Measurements from ENCODE around the gene CDCA8. TPM values are rescaled to one million over a fixed set of nuclear protein-coding genes. Genes with fewer than 3 reads are reported as not detected.

The CDCA8 gene
- total and polyA plus RNA-seq, 2 experiments from 2014 or later, result 31.6 to 37.9 TPM

GRCh38 chr1:37662031-37662755 is 30.1 kb upstream of the CDCA8 start:
- DNase-seq (ENCODE audit: low spot score) (no peak), ATAC-seq (no peak)
- no peaks in the 10 kb centered on the region for H3K27me3 ChIP-seq (ENCODE audit: insufficient read depth)
- H3F3A ChIP-seq (replicated peaks; ENCODE audit: low read depth), result no peaks in the 10 kb centered on the region
- H3K9me2 ChIP-seq (ENCODE audit: insufficient read depth), result no peaks in the 10 kb centered on the region
- H3K4me2 ChIP-seq, result no peak overlapping the region
- no peak overlapping the region for H3K27ac ChIP-seq (ENCODE audit: low read depth)
- H3K27me3 Mint-ChIP-seq (ENCODE audit: insufficient read depth, low read depth, poor library complexity), result peaks cover 19% of the 10 kb centered on the region
- peaks cover 12% of the 10 kb centered on the region; the same call in 1 of the 2 replicates for H3K4me1 ChIP-seq (ENCODE audit: insufficient read depth)
- H3K9me3 Mint-ChIP-seq, result no peaks in the 10 kb centered on the region
- peaks cover 30% of the 10 kb centered on the region for H3K4me1 Mint-ChIP-seq
- no peak overlapping the region for H3K27ac Mint-ChIP-seq
- no peak overlapping the region for H3K4me3 Mint-ChIP-seq
- no peaks in the 10 kb centered on the region for H4K20me1 ChIP-seq (replicated peaks; ENCODE audit: insufficient read depth)
- no peaks in the 10 kb centered on the region for H3K36me3 Mint-ChIP-seq (ENCODE audit: low read depth)
- TF ChIP-seq NANOG (IDR thresholded peaks at IDR 0.05; ENCODE audit: borderline replicate concordance) (no peak), EZH2 (IDR thresholded peaks at IDR 0.05; ENCODE audit: low read depth, unreplicated experiment) (no peak)
- TF ChIP-seq, protein P1, sequence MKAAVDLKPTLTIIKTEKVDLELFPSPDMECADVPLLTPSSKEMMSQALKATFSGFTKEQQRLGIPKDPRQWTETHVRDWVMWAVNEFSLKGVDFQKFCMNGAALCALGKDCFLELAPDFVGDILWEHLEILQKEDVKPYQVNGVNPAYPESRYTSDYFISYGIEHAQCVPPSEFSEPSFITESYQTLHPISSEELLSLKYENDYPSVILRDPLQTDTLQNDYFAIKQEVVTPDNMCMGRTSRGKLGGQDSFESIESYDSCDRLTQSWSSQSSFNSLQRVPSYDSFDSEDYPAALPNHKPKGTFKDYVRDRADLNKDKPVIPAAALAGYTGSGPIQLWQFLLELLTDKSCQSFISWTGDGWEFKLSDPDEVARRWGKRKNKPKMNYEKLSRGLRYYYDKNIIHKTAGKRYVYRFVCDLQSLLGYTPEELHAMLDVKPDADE (IDR thresholded peaks at IDR 0.05), result no peak
- H3K4me3 ChIP-seq, result no peak overlapping the region
- peak overlapping the region; percentile 32; the same call in 1 of the 2 replicates for H2AFZ ChIP-seq
- no peaks in the 10 kb centered on the region for H3K79me2 ChIP-seq (replicated peaks; ENCODE audit: insufficient read depth)
- no peaks in the 10 kb centered on the region for H3K36me3 ChIP-seq (ENCODE audit: insufficient read depth)

- H3K4me2 ChIP-seq, result no peak overlapping the region
- no peak overlapping the region for H3K4me3 ChIP-seq
- H3K79me2 ChIP-seq (replicated peaks; ENCODE audit: insufficient read depth), result no peaks in the 10 kb centered on the region
- H3K27ac ChIP-seq (ENCODE audit: low read depth), result no peak overlapping the region
- H2AFZ ChIP-seq, result peak overlapping the region; percentile 56
- Mint-ChIP-seq H3K27me3 (ENCODE audit: insufficient read depth, low read depth, poor library complexity) (peaks cover 16% of the 10 kb centered on the region), H3K4me3 (no peak overlapping the region), H3K36me3 (ENCODE audit: low read depth) (no peaks in the 10 kb centered on the region), H3K4me1 (peaks cover 30% of the 10 kb centered on the region), H3K27ac (no peak overlapping the region), H3K9me3 (no peaks in the 10 kb centered on the region)
- no peaks in the 10 kb centered on the region for H3K9me2 ChIP-seq (ENCODE audit: insufficient read depth)
- ATAC-seq (peak; percentile 38), DNase-seq (ENCODE audit: low spot score) (no peak)
- no peaks in the 10 kb centered on the region for H3K36me3 ChIP-seq (ENCODE audit: insufficient read depth)
- peaks cover 12% of the 10 kb centered on the region; the same call in 1 of the 2 replicates for H3K4me1 ChIP-seq (ENCODE audit: insufficient read depth)
- H3K27me3 ChIP-seq (ENCODE audit: insufficient read depth), result no peaks in the 10 kb centered on the region
- no peaks in the 10 kb centered on the region for H4K20me1 ChIP-seq (replicated peaks; ENCODE audit: insufficient read depth)
- no peaks in the 10 kb centered on the region for H3F3A ChIP-seq (replicated peaks; ENCODE audit: low read depth)
- TF ChIP-seq JUNB (IDR thresholded peaks at IDR 0.05; ENCODE audit: unreplicated experiment), result no peak
- TF ChIP-seq, protein P1 (IDR thresholded peaks at IDR 0.05), result no peak
- no peak for TF ChIP-seq REST (IDR thresholded peaks at IDR 0.05; ENCODE audit: unreplicated experiment)
- TF ChIP-seq ZNF114 (CRISPR knock-in tag; IDR thresholded peaks at IDR 0.05), result no peak
- no peak for TF ChIP-seq EZH2 (IDR thresholded peaks at IDR 0.05; ENCODE audit: low read depth, unreplicated experiment)
- no peak for TF ChIP-seq POLR2AphosphoS5 (IDR thresholded peaks at IDR 0.05; ENCODE audit: low read depth)
- no peak for TF ChIP-seq ZNF462 (CRISPR knock-in tag; IDR thresholded peaks at IDR 0.05)
These were observed 28.8 kb upstream of the CDCA8 start for GRCh38 chr1:37663426-37664000.
